BLaER1 (cell line): ENCODE measurements around the gene CUX1.
"Not testable (repeated sequence)": the region's sequence is repeated elsewhere in the genome, so short reads cannot be mapped to it uniquely, and the experiment has no call there.

ENCODE experiments used
- H3K27ac ChIP-seq: shearing (Covaris generic); formaldehyde crosslinking; 2 replicates; pipeline ENCODE4 v1.8.1; 2022
- H3K27me3 ChIP-seq: shearing (Covaris generic); formaldehyde crosslinking; 2 replicates; pipeline ENCODE4 v1.8.1; 2022
- H3K36me3 ChIP-seq: shearing (Covaris generic); formaldehyde crosslinking; 2 replicates; pipeline ENCODE4 v1.8.1; 2022
- H3K4me1 ChIP-seq: shearing (Covaris generic); formaldehyde crosslinking; 2 replicates; pipeline ENCODE4 v1.8.1; 2022
- H3K4me2 ChIP-seq: shearing (Covaris generic); formaldehyde crosslinking; 2 replicates; pipeline ENCODE4 v1.8.1; 2022
- H3K4me3 ChIP-seq: shearing (Covaris generic); formaldehyde crosslinking; 2 replicates; pipeline ENCODE4 v1.8.1; 2022
- H3K9ac ChIP-seq: shearing (Covaris generic); formaldehyde crosslinking; 2 replicates; pipeline ENCODE4 v1.8.1; 2022
- H3K9me3 ChIP-seq: shearing (Covaris generic); formaldehyde crosslinking; 2 replicates; pipeline ENCODE4 v1.8.1; 2022
- H4K20me1 ChIP-seq: shearing (Covaris generic); formaldehyde crosslinking; 2 replicates; pipeline ENCODE4 v1.8.1; 2022
- Cebpa-rat ChIP-seq: shearing (Covaris generic); IDR thresholded peaks from 2 replicates; pipeline ENCODE4 v1.8.1; 2022

CUX1 gene

GRCh38 chr7:101927802-101928201 lies 110.4 kb downstream of the CUX1 start:
- peak overlapping the region; percentile 93 for H3K27ac ChIP-seq
- peak overlapping the region; percentile 47 for H3K4me3 ChIP-seq
- H3K4me2 ChIP-seq, result peak overlapping the region; percentile 85
- peaks cover 69% of the 10 kb centered on the region for H3K36me3 ChIP-seq
- no peak for TF ChIP-seq Cebpa-rat
- H3K27me3 ChIP-seq, result no peaks in the 10 kb centered on the region
- H4K20me1 ChIP-seq, result peaks cover 13% of the 10 kb centered on the region
- H3K9ac ChIP-seq, result peak overlapping the region; percentile 77
- H3K4me1 ChIP-seq, result peaks cover 100% of the 10 kb centered on the region
- peaks cover 25% of the 10 kb centered on the region for H3K9me3 ChIP-seq

GRCh38 chr7:101929256-101929655 lies 111.8 kb downstream of the CUX1 start:
- H4K20me1 ChIP-seq, result no peaks in the 10 kb centered on the region
- peak overlapping the region; percentile 85 for H3K4me2 ChIP-seq
- H3K4me1 ChIP-seq, result peaks cover 98% of the 10 kb centered on the region
- TF ChIP-seq Cebpa-rat, result no peak
- no peaks in the 10 kb centered on the region for H3K27me3 ChIP-seq
- H3K9ac ChIP-seq, result 0 out of 2 replicates have a peak overlapping the region, but pooled peaks have one; percentile 22
- H3K4me3 ChIP-seq, result peak overlapping the region; percentile 1; the same call in 1 of the 2 replicates
- H3K27ac ChIP-seq, result peak overlapping the region; percentile 93
- H3K36me3 ChIP-seq, result peaks cover 54% of the 10 kb centered on the region
- H3K9me3 ChIP-seq, result peaks cover 25% of the 10 kb centered on the region

GRCh38 chr7:101929911-101930310 lies 112.5 kb downstream of the CUX1 start:
- H3K27me3 ChIP-seq, H3K9ac ChIP-seq, H4K20me1 ChIP-seq: not testable (repeated sequence)
- peaks cover 25% of the 10 kb centered on the region for H3K9me3 ChIP-seq
- H3K4me3 ChIP-seq, result peak overlapping the region; percentile 1; the same call in 1 of the 2 replicates
- H3K4me1 ChIP-seq, result peaks cover 98% of the 10 kb centered on the region
- H3K27ac ChIP-seq, result peak overlapping the region; percentile 93
- peaks cover 48% of the 10 kb centered on the region for H3K36me3 ChIP-seq
- H3K4me2 ChIP-seq, result peak overlapping the region; percentile 85; the same call in 1 of the 2 replicates

GRCh38 chr7:101932083-101932482 lies 114.7 kb downstream of the CUX1 start:
- Histone ChIP-seq H4K20me1 (no peaks in the 10 kb centered on the region), H3K4me1 (peaks cover 98% of the 10 kb centered on the region), H3K27ac (peak overlapping the region; percentile 94), H3K36me3 (peaks cover 38% of the 10 kb centered on the region), H3K4me2 (peak overlapping the region; percentile 92), H3K27me3 (no peaks in the 10 kb centered on the region), H3K4me3 (no peak overlapping the region), H3K9ac (peak overlapping the region; percentile 81; the same call in 1 of the 2 replicates), H3K9me3 (peaks cover 25% of the 10 kb centered on the region)
- no peak for TF ChIP-seq Cebpa-rat

GRCh38 chr7:101933028-101933427 lies 115.6 kb downstream of the CUX1 start:
- peak overlapping the region; percentile 49 for H3K4me3 ChIP-seq
- no peaks in the 10 kb centered on the region for H4K20me1 ChIP-seq
- H3K9me3 ChIP-seq, result peaks cover 26% of the 10 kb centered on the region
- peaks cover 98% of the 10 kb centered on the region for H3K4me1 ChIP-seq
- peak overlapping the region; percentile 94 for H3K27ac ChIP-seq
- H3K36me3 ChIP-seq, result peaks cover 39% of the 10 kb centered on the region
- TF ChIP-seq Cebpa-rat, result no peak
- peak overlapping the region; percentile 92 for H3K4me2 ChIP-seq
- H3K9ac ChIP-seq, result peak overlapping the region; percentile 81; the same call in 1 of the 2 replicates
- H3K27me3 ChIP-seq, result no peaks in the 10 kb centered on the region

GRCh38 chr7:101933688-101934121 lies 116.3 kb downstream of the CUX1 start:
- Histone ChIP-seq H3K9me3 (peaks cover 33% of the 10 kb centered on the region), H3K36me3 (peaks cover 46% of the 10 kb centered on the region), H3K4me2 (peak overlapping the region; percentile 92), H3K4me1 (peaks cover 95% of the 10 kb centered on the region), H3K27ac (peak overlapping the region; percentile 94), H3K9ac (peak overlapping the region; percentile 81), H4K20me1 (no peaks in the 10 kb centered on the region), H3K27me3 (no peaks in the 10 kb centered on the region), H3K4me3 (peak overlapping the region; percentile 49)
- no peak for TF ChIP-seq Cebpa-rat

- Histone ChIP-seq H3K27me3 (no peaks in the 10 kb centered on the region), H3K9me3 (peaks cover 33% of the 10 kb centered on the region), H3K4me1 (peaks cover 93% of the 10 kb centered on the region), H3K4me3 (peak overlapping the region; percentile 49), H3K4me2 (peak overlapping the region; percentile 92), H3K9ac (peak overlapping the region; percentile 81), H3K36me3 (peaks cover 42% of the 10 kb centered on the region), H4K20me1 (no peaks in the 10 kb centered on the region), H3K27ac (peak overlapping the region; percentile 94)
- TF ChIP-seq Cebpa-rat, result no peak
Measured at GRCh38 chr7:101934618-101935017, 117.2 kb downstream of the CUX1 start.

GRCh38 chr7:101935521-101936141 lies 118.2 kb downstream of the CUX1 start:
- Histone ChIP-seq H3K27ac (peak overlapping the region; percentile 94), H4K20me1 (peaks cover 9% of the 10 kb centered on the region), H3K4me1 (peaks cover 93% of the 10 kb centered on the region), H3K4me2 (peak overlapping the region; percentile 92), H3K9ac (peak overlapping the region; percentile 81), H3K27me3 (no peaks in the 10 kb centered on the region), H3K4me3 (no peak overlapping the region), H3K36me3 (peaks cover 32% of the 10 kb centered on the region), H3K9me3 (peaks cover 23% of the 10 kb centered on the region)
- TF ChIP-seq Cebpa-rat, result no peak

- peak overlapping the region; percentile 92 for H3K4me2 ChIP-seq
- peaks cover 93% of the 10 kb centered on the region for H3K4me1 ChIP-seq
- peak overlapping the region; percentile 67 for H3K9ac ChIP-seq
Measured at GRCh38 chr7:101936223-101936610, 118.8 kb downstream of the CUX1 start.

GRCh38 chr7:101936611-101937231 lies 119.3 kb downstream of the CUX1 start:
- H3K9me3 ChIP-seq, result peaks cover 12% of the 10 kb centered on the region; the same call in 1 of the 2 replicates
- peaks cover 93% of the 10 kb centered on the region for H3K4me1 ChIP-seq
- H3K27ac ChIP-seq, result peak overlapping the region; percentile 94
- 0 out of 2 replicates have a peak overlapping the region, but pooled peaks have one; percentile 5 for H3K4me3 ChIP-seq
- H4K20me1 ChIP-seq, result peaks cover 20% of the 10 kb centered on the region
- peaks cover 23% of the 10 kb centered on the region for H3K36me3 ChIP-seq
- H3K27me3 ChIP-seq, result no peaks in the 10 kb centered on the region
- peak overlapping the region; percentile 92 for H3K4me2 ChIP-seq
- H3K9ac ChIP-seq, result peak overlapping the region; percentile 67
- no peak for TF ChIP-seq Cebpa-rat

More at GRCh38 chr7:101936223-101936610, 118.8 kb downstream of the CUX1 start:
- peaks cover 26% of the 10 kb centered on the region for H3K36me3 ChIP-seq
- H4K20me1 ChIP-seq, result peaks cover 15% of the 10 kb centered on the region
- H3K27ac ChIP-seq, result peak overlapping the region; percentile 94
- TF ChIP-seq Cebpa-rat, result no peak
- 0 out of 2 replicates have a peak overlapping the region, but pooled peaks have one; percentile 5 for H3K4me3 ChIP-seq
- H3K27me3 ChIP-seq, result no peaks in the 10 kb centered on the region
- peaks cover 17% of the 10 kb centered on the region; the same call in 1 of the 2 replicates for H3K9me3 ChIP-seq
